GM23248 (cell line): Measurements from ENCODE around the gene NUP133. TPM values are rescaled to one million over a fixed set of nuclear protein-coding genes. Genes with fewer than 3 reads are reported as not detected.
A peak's percentile ranks its signal among the peaks of the same experiment; 100 is the strongest.

ENCODE experiments used
- DNase-seq: peaks from one replicate; pipeline ENCODE4 v3.0.0-alpha.2; 2015
- H2AFZ ChIP-seq: fragments of 200-600 bp; sonication (generic); 2 replicates; pipeline ENCODE4 v1.6.1; 2016; ENCODE audit warnings: antibody characterized with exemption
- H3F3A ChIP-seq: fragments of 200-600 bp; sonication (generic); 2 replicates; pipeline ENCODE4 v1.6.1; 2016; ENCODE audit warnings: mild to moderate bottlenecking, antibody characterized with exemption, mixed run types; ENCODE audit not compliant: insufficient read depth
- H3K27ac ChIP-seq: fragments of 200-600 bp; sonication (generic); 2 replicates; pipeline ENCODE4 v1.5.1; 2016; ENCODE audit warnings: mild to moderate bottlenecking
- H3K27me3 ChIP-seq: fragments of 200-600 bp; sonication (generic); replicated peaks from 2 replicates; pipeline ENCODE4 v1.6.1; 2016; ENCODE audit warnings: mild to moderate bottlenecking; ENCODE audit not compliant: insufficient read depth
- H3K36me3 ChIP-seq: fragments of 200-600 bp; sonication (generic); 2 replicates; pipeline ENCODE4 v1.6.1; 2016; ENCODE audit warnings: low read depth, mild to moderate bottlenecking
- H3K4me1 ChIP-seq: fragments of 200-600 bp; sonication (generic); 2 replicates; pipeline ENCODE4 v1.6.1; 2016; ENCODE audit warnings: mild to moderate bottlenecking; ENCODE audit not compliant: insufficient read depth
- H3K4me2 ChIP-seq: fragments of 200-600 bp; sonication (generic); one replicate; pipeline ENCODE4 v1.6.1; 2016; ENCODE audit warnings: mild to moderate bottlenecking; ENCODE audit not compliant: unreplicated experiment
- H3K4me3 ChIP-seq: fragments of 200-600 bp; sonication (generic); 2 replicates; pipeline ENCODE4 v1.5.1; 2016; ENCODE audit warnings: mild to moderate bottlenecking
- H3K79me2 ChIP-seq: fragments of 200-600 bp; sonication (generic); 2 replicates; pipeline ENCODE4 v1.6.1; 2016; ENCODE audit warnings: mild to moderate bottlenecking; ENCODE audit not compliant: insufficient read depth
- H3K9ac ChIP-seq: fragments of 200-600 bp; sonication (generic); 2 replicates; pipeline ENCODE4 v1.6.1; 2016; ENCODE audit warnings: mild to moderate bottlenecking
- H3K9me2 ChIP-seq: fragments of 200-600 bp; sonication (generic); 2 replicates; pipeline ENCODE4 v1.6.1; 2016; ENCODE audit warnings: mixed run types, mild to moderate bottlenecking, moderate library complexity; ENCODE audit not compliant: insufficient read depth
- H3K9me3 ChIP-seq: fragments of 200-600 bp; sonication (generic); one replicate; pipeline ENCODE4 v1.6.1; 2017; ENCODE audit warnings: low read depth
- H4K20me1 ChIP-seq: fragments of 200-600 bp; sonication (generic); 2 replicates; pipeline ENCODE4 v1.6.0; 2016; ENCODE audit not compliant: insufficient read depth
- EZH2 ChIP-seq: fragments of 200-600 bp; sonication (generic); IDR thresholded peaks from 2 replicates; pipeline ENCODE4 v1.6.1; 2018; ENCODE audit warnings: antibody characterized with exemption, mild to moderate bottlenecking; ENCODE audit not compliant: insufficient read depth, poor library complexity, severe bottlenecking
- EZH2phosphoT487 ChIP-seq: fragments of 200-600 bp; sonication (generic); IDR thresholded peaks from 2 replicates; pipeline ENCODE4 v1.6.1; 2018; ENCODE audit warnings: antibody characterized with exemption, moderate library complexity, mild to moderate bottlenecking, low read depth; ENCODE audit not compliant: insufficient read depth
- WGBS, 2 experiments: methylation state at CpG; one replicate each; pipeline ENCODE4 v1.1.6; 2015 to 2017; ENCODE audit warnings: low lambda C conversion rate in 2 of 2, low coverage in 1 of 2; ENCODE audit errors: missing lambda C conversion rate in 2 of 2; 5-methylcytosine and 5-hydroxymethylcytosine counted together
- in situ Hi-C: fragments of 300-500 bp; cut with MboI; formaldehyde crosslinking; loops from 2 replicates; pipeline ENCODE4 v1.15.0; 2020
- polyA plus RNA-seq: library from polyadenylated mRNA; unstranded; fragments of >200 nt; fragmentation: Nextera tagmentation; extraction: Ambion mirVana; gene quantifications from 2 replicates; pipeline ENCODE4 v1.2.1, GENCODE V29; 2016
- total RNA-seq: library from RNA; depleted of rRNA; stranded (reverse); fragments of >200 nt; shearing (Covaris generic); gene quantifications from 2 replicates; pipeline ENCODE4 v1.2.3, GENCODE V29; 2014

NUP133 gene
- total and polyA plus RNA-seq, 2 experiments from 2014 or later, result 16.7 to 29.1 TPM

DNA sequence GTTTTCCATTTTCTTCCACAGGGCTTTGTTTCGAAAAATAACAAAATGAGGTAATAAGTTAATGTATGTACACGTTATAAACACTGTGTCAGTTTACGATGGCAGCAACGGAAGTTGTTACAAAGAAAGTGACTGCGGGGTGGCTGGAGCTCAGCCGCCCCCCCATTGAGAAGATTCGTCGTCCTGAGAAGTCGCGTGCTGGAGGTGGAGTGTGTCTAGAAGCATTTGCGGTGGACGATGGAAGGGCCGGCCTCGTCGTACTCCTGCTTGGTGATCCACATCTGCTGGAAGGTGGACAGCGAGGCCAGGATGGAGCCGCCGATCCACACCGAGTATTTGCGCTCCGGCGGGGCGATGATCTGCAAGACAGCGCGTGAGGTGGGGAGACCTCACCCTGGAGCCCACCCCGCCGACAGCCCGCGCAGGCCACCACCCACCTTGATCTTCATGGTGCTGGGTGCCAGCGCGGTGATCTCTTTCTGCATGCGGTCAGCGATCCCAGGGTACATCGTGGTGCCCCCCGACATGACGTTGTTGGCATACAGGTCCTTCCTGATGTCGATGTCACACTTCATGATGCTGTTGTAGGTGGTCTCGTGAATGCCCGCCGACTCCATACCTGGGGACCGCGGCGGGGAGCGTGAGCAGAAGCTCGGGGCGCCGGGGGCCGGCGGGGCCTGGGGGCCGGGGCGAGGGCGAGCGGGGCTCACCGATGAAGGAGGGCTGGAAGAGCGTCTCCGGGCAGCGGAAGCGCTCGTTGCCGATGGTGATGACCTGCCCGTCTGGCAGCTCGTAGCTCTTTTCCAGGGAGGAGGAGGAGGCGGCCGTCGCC lies 76.6 kb downstream of the NUP133 start:
- Histone ChIP-seq H3K36me3 (no peaks in the 10 kb centered on the region), H3K27ac (no peak overlapping the region), H3K9ac (no peak overlapping the region), H4K20me1 (no peaks in the 10 kb centered on the region), H3K4me2 (no peak overlapping the region), H2AFZ (no peak overlapping the region), H3F3A (no peaks in the 10 kb centered on the region), H3K79me2 (no peaks in the 10 kb centered on the region), H3K9me3 (no peaks in the 10 kb centered on the region), H3K27me3 (peaks cover 64% of the 10 kb centered on the region), H3K9me2 (no peaks in the 10 kb centered on the region), H3K4me3 (no peak overlapping the region; the same call in 1 of the 2 replicates), H3K4me1 (no peaks in the 10 kb centered on the region)
- DNase-seq, result peak; percentile 20
- in situ Hi-C loops, result no loop called here
- 7 to 8% methylated on average over 51 to 65 of the region's 65 CpGs for WGBS, 2 experiments
- TF ChIP-seq EZH2, result peak; percentile 83
- 0 out of 2 replicates have a peak, but pooled peaks have one; percentile 4 for TF ChIP-seq EZH2phosphoT487

DNA sequence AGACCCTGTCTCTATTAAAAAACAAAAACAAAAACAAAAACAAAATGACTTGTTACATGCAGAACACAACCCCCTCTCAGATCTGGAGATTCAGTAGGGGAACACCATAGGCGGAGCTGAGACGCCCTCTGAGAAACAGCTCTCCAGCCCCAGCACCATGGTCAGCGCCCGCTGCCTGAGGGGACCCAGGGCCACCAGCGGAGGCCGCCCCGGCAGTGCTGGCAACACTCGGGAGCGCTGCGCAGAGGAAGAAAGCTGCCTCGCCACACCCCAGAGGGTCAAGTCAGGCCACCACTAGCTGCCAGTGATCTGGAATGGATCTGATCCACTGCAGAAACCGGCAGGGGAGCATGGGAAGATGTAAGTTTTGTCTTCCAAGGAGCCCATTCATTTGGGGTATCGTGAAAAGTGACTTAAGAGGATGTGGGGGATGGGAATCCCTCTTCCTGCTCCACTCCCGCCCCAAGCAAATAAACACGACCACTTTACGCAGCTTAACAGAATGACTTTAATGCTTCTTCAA lies 77.3 kb downstream of the NUP133 start:
- H3K4me3 ChIP-seq, result no peak overlapping the region
- no peak overlapping the region for H2AFZ ChIP-seq
- no peaks in the 10 kb centered on the region for H3K36me3 ChIP-seq
- H3K9me3 ChIP-seq, result no peaks in the 10 kb centered on the region
- in situ Hi-C loops, result no loop called here
- WGBS, 2 experiments, result 4% methylated on average over 11 to 16 of the region's 16 CpGs
- H3K4me2 ChIP-seq, result peak overlapping the region; percentile 20
- H3K27ac ChIP-seq, result no peak overlapping the region
- peaks cover 59% of the 10 kb centered on the region for H3K27me3 ChIP-seq
- no peaks in the 10 kb centered on the region for H3K9me2 ChIP-seq
- DNase-seq, result peak; percentile 69
- no peak overlapping the region for H3K9ac ChIP-seq
- no peaks in the 10 kb centered on the region for H3F3A ChIP-seq
- no peaks in the 10 kb centered on the region for H3K79me2 ChIP-seq
- no peak for TF ChIP-seq EZH2
- TF ChIP-seq EZH2phosphoT487, result no peak
- no peaks in the 10 kb centered on the region for H3K4me1 ChIP-seq
- no peaks in the 10 kb centered on the region for H4K20me1 ChIP-seq

DNA sequence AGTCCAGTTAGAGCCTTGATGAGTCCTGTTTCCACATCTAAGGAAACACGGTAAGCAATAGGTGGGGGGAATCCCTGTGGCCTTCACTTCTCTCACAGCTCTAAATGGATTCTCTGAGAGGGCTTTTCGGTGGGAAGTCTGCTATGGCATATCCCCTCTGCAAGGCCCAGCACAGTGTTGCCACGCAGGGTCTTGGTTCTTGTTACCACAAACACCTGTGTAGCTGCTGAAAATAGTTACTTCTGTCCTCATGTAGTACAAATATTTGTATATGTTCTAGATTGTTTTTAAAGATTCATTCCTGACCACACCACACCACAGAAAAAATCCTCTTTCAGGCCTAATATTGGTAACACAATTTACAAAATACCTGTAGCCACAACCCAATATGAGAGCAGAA lies 79.9 kb downstream of the NUP133 start:
- 47 to 55% methylated on average over 3 of the region's 3 CpGs for WGBS, 2 experiments
- Histone ChIP-seq H2AFZ (no peak overlapping the region), H3K4me1 (no peaks in the 10 kb centered on the region), H3K9me2 (no peaks in the 10 kb centered on the region), H3F3A (no peaks in the 10 kb centered on the region), H3K4me2 (no peak overlapping the region), H4K20me1 (no peaks in the 10 kb centered on the region), H3K9me3 (no peaks in the 10 kb centered on the region), H3K79me2 (no peaks in the 10 kb centered on the region), H3K9ac (no peak overlapping the region), H3K27me3 (peaks cover 36% of the 10 kb centered on the region), H3K4me3 (no peak overlapping the region), H3K36me3 (no peaks in the 10 kb centered on the region), H3K27ac (no peak overlapping the region)
- in situ Hi-C loops, result no loop called here
- TF ChIP-seq EZH2phosphoT487, result no peak
- no peak for DNase-seq

DNA sequence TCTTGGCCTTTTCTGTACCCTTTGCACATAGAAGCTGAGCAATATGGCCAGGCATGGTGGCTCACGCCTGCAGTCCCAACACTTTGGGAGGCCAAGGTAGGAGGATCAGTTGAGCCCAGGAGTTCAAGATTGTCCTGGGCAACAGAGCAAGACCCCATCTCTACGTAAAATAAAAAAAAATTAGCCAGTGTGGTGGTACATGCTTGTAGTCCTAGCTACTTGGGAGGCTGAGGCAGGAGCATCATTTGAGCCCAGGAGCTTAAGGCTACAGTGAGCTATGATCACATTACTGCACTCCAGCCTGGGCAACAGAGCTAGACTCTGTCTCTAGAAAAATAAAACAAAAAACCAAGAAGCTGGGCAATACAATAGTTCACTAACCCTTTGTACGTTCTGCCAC lies 80.6 kb downstream of the NUP133 start:
- H3K4me2 ChIP-seq, result no peak overlapping the region
- no peak for TF ChIP-seq EZH2
- TF ChIP-seq EZH2phosphoT487, result no peak
- in situ Hi-C loops, result no loop called here
- H3K79me2 ChIP-seq, result no peaks in the 10 kb centered on the region
- no peak overlapping the region for H3K27ac ChIP-seq
- H3K36me3 ChIP-seq, result no peaks in the 10 kb centered on the region
- H3K9me2 ChIP-seq, result no peaks in the 10 kb centered on the region
- H3K9me3 ChIP-seq, result no peaks in the 10 kb centered on the region
- no peaks in the 10 kb centered on the region for H3K4me1 ChIP-seq
- no peak for DNase-seq
- peaks cover 31% of the 10 kb centered on the region for H3K27me3 ChIP-seq
- H4K20me1 ChIP-seq, result no peaks in the 10 kb centered on the region
- no peak overlapping the region for H3K4me3 ChIP-seq
- 40 to 57% methylated on average over 3 of the region's 3 CpGs for WGBS, 2 experiments
- H3F3A ChIP-seq, result no peaks in the 10 kb centered on the region
- no peak overlapping the region for H2AFZ ChIP-seq
- H3K9ac ChIP-seq, result no peak overlapping the region
